ENCODE results near the gene SNX12. TPM values are rescaled to one million over a fixed set of nuclear protein-coding genes. Genes with fewer than 3 reads are reported as not detected.

SNX12 gene
- total and polyA plus RNA-seq, 2 of the 4 experiments (the other 2 are of a cell fraction), result 59.9 to 63.0 TPM

DNA sequence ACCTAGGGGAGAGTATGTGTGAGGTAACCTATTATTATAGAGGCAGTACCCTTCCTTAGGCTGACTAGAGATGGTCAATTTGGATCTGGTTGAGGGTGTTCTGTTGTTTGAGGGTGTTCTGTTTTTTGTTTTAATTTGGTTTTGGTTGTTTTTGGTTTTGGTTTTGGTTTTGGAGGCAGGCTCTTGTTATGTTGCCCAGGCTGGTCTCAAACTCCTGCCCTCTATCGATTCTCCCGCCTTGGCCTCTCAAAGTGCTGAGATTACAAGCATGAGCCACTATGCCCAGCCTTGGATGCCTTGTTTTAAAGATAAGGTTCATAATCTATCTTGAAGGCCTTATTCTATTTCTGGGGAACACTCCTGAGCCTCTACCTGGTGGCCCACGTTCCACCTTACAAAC, 37.5 kb upstream of the SNX12 start:
- Histone ChIP-seq H2BK20ac (ENCODE audit: low read depth, low read length) (no peak overlapping the region), H3K18ac (ENCODE audit: low read depth, low read length) (no peak overlapping the region), H2BK5ac (ENCODE audit: low read depth, low read length, poor library complexity, severe bottlenecking) (no peak overlapping the region), H2AFZ (replicated peaks; ENCODE audit: low read length, poor library complexity) (no peak overlapping the region), H3K56ac (ENCODE audit: extremely low read depth, insufficient read depth, low read length) (no peak overlapping the region), H3K9ac (ENCODE audit: low read depth, low read length) (no peak overlapping the region), H4K91ac (ENCODE audit: insufficient read depth, low read depth, low read length) (no peak overlapping the region), H4K5ac (ENCODE audit: low read depth, low read length) (no peak overlapping the region), H3K79me1 (ENCODE audit: low read depth in 1 of 2, low read length in 2 of 2) (no peaks in the 10 kb centered on the region), H2BK15ac (ENCODE audit: low read depth, low read length) (no peak overlapping the region), H3K27me3 (ENCODE audit: control insufficient read depth, insufficient read depth, low read length) (peaks cover 12% of the 10 kb centered on the region; the same call in 1 of the 2 replicates), H3K4me3 (ENCODE audit: insufficient read depth, low read depth, low read length) (no peak overlapping the region), H4K20me1 (ENCODE audit: insufficient read depth, low read length) (no peaks in the 10 kb centered on the region), H2AK5ac (ENCODE audit: low read depth, low read length) (no peak overlapping the region), H2AK9ac (replicated peaks; ENCODE audit: low read depth, low read length, poor library complexity) (no peak overlapping the region), H3K9me1 (ENCODE audit: insufficient read depth, low read length) (no peaks in the 10 kb centered on the region), H3K27ac (ENCODE audit: insufficient read depth, low read length) (no peak overlapping the region), H3K4me2 (ENCODE audit: low read depth, low read length) (no peak overlapping the region), H2BK120ac (ENCODE audit: low read depth, low read length) (no peak overlapping the region), H3K14ac (replicated peaks; ENCODE audit: low read depth, low read length) (no peak overlapping the region), H4K8ac (ENCODE audit: low read depth in 2 of 2, low read length in 2 of 2) (no peak overlapping the region), H3K36me3 (ENCODE audit: control insufficient read depth, insufficient read depth, low read length) (no peaks in the 10 kb centered on the region), H3K23ac (ENCODE audit: low read depth, low read length) (no peak overlapping the region), H3K4me1 (ENCODE audit: control insufficient read depth, insufficient read depth, low read length) (no peaks in the 10 kb centered on the region), H3K9me3 (ENCODE audit: control insufficient read depth, insufficient read depth, low read length) (no peaks in the 10 kb centered on the region), H3K4ac (ENCODE audit: low read depth, low read length) (no peak overlapping the region)
- BruUV-seq (replicated peaks), result no TSS peak
- ATAC-seq (ENCODE audit: low read depth) (no peak), DNase-seq (no peak)
- ChIA-PET CTCF (no interaction called here), POLR2A (ENCODE audit: unreplicated experiment) (no interaction called here)
- TF ChIP-seq FOS (IDR thresholded peaks at IDR 0.05; ENCODE audit: low read depth, low read length) (no peak), MAFK (IDR thresholded peaks at IDR 0.05; ENCODE audit: low read depth, low read length) (no peak), MXI1 (IDR thresholded peaks at IDR 0.05; ENCODE audit: borderline replicate concordance, low read depth, low read length) (no peak), NFE2L2 (IDR thresholded peaks at IDR 0.05; ENCODE audit: low read depth, low read length) (no peak), POLR2A (IDR thresholded peaks at IDR 0.05; ENCODE audit: low read depth, low read length) (no peak), RCOR1 (IDR thresholded peaks at IDR 0.05; ENCODE audit: insufficient replicate concordance, low read length) (no peak), RFX5 (IDR thresholded peaks at IDR 0.05; ENCODE audit: low read depth, low read length) (no peak), CHD1 (IDR thresholded peaks at IDR 0.05; ENCODE audit: low read depth, low read length) (no peak), MAZ (IDR thresholded peaks at IDR 0.05; ENCODE audit: borderline replicate concordance, low read depth, low read length) (no peak), SMC3 (IDR thresholded peaks at IDR 0.05; ENCODE audit: low read depth, low read length) (no peak), BHLHE40 (IDR thresholded peaks at IDR 0.05; ENCODE audit: low read depth, low read length) (no peak), CEBPB (IDR thresholded peaks at IDR 0.05; ENCODE audit: low read depth, low read length) (no peak)
- TF ChIP-seq, protein P1, sequence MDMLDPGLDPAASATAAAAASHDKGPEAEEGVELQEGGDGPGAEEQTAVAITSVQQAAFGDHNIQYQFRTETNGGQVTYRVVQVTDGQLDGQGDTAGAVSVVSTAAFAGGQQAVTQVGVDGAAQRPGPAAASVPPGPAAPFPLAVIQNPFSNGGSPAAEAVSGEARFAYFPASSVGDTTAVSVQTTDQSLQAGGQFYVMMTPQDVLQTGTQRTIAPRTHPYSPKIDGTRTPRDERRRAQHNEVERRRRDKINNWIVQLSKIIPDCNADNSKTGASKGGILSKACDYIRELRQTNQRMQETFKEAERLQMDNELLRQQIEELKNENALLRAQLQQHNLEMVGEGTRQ (IDR thresholded peaks at IDR 0.05; ENCODE audit: low read depth, low read length), result no peak
- TF ChIP-seq, protein P2, sequence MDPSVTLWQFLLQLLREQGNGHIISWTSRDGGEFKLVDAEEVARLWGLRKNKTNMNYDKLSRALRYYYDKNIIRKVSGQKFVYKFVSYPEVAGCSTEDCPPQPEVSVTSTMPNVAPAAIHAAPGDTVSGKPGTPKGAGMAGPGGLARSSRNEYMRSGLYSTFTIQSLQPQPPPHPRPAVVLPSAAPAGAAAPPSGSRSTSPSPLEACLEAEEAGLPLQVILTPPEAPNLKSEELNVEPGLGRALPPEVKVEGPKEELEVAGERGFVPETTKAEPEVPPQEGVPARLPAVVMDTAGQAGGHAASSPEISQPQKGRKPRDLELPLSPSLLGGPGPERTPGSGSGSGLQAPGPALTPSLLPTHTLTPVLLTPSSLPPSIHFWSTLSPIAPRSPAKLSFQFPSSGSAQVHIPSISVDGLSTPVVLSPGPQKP (IDR thresholded peaks at IDR 0.05; ENCODE audit: borderline replicate concordance, low read depth, low read length), result no peak
- 100% methylated on average over 1 of the region's 3 CpGs; no CpG with 5 or more reads in 1 of the 2 experiments for WGBS, 2 experiments (ENCODE audit: extremely low coverage in 2 of 2, insufficient read length in 1 of 2)
- intact Hi-C loops (cut with micrococcal nuclease), result no loop called here
- dilution Hi-C loops (cut with HindIII; ENCODE audit: low sequenced_read_pairs, unreplicated experiment), result no loop called here
- in situ Hi-C loops (cut with MboI; ENCODE audit: low sequenced_read_pairs), result no loop called here
